Caco-2 (cell line): ENCODE results near the gene WEE2. TPM values are rescaled to one million over a fixed set of nuclear protein-coding genes. Genes with fewer than 3 reads are reported as not detected.

Source experiments
- BruUV-seq: library from RNA; stranded (reverse); fragments of 400-500 nt; replicated peaks from 2 replicates; lab custom pipeline; 2021; lab: Mats Ljungman, UMichigan
- CTCF ChIA-PET: fragments of 300-600 bp; sonication (Branson Sonifier 250); formaldehyde crosslinking; loops from one replicate; lab custom pipeline; 2022; ENCODE audit warnings: antibody characterized with exemption; lab: Charles Lee
- POLR2A ChIA-PET: fragments of 300-600 bp; sonication (Branson Sonifier 250); formaldehyde crosslinking; loops from one replicate; lab custom pipeline; 2022; ENCODE audit warnings: antibody characterized with exemption; lab: Charles Lee
- DNase-seq, 2 experiments: peaks; one replicate each; pipeline versions ENCODE4 v3.0.0 to v3.0.0-alpha.2; 2020 to 2022
- H3K27me3 ChIP-seq: replicated peaks from 2 replicates; pipeline ENCODE4 v1.6.0; 2011; ENCODE audit warnings: low read length; ENCODE audit not compliant: control insufficient read depth, insufficient read depth
- H3K36me3 ChIP-seq: 2 replicates; pipeline ENCODE4 v1.5.1; 2011; ENCODE audit warnings: low read length; ENCODE audit not compliant: control insufficient read depth, insufficient read depth
- H3K4me1 ChIP-seq: fragments of 250-450 bp; sonication (Bioruptor Pico); 2 replicates; pipeline ENCODE4 v1.5.1; 2020; ENCODE audit warnings: mild to moderate bottlenecking
- H3K4me3 ChIP-seq: 2 replicates; pipeline ENCODE4 v1.5.1; 2011; ENCODE audit warnings: low read depth, mild to moderate bottlenecking, control low read depth, low read length
- H3K9me3 ChIP-seq: fragments of 250-450 bp; sonication (Bioruptor Pico); 2 replicates; pipeline ENCODE4 v1.5.1; 2020; ENCODE audit warnings: mild to moderate bottlenecking, moderate library complexity
- H3K27ac Mint-ChIP-seq: one replicate; pipeline ENCODE4 v1.8.0; 2022; ENCODE audit warnings: mixed read lengths; ENCODE audit not compliant: unreplicated experiment
- H3K27me3 Mint-ChIP-seq: one replicate; pipeline ENCODE4 v1.8.0; 2022; ENCODE audit warnings: mixed read lengths; ENCODE audit not compliant: insufficient read depth, unreplicated experiment
- H3K36me3 Mint-ChIP-seq: one replicate; pipeline ENCODE4 v1.8.0; 2022; ENCODE audit warnings: mild to moderate bottlenecking, mixed read lengths; ENCODE audit not compliant: insufficient read depth, unreplicated experiment
- H3K4me1 Mint-ChIP-seq: one replicate; pipeline ENCODE4 v1.8.0; 2022; ENCODE audit warnings: low read depth, mixed read lengths; ENCODE audit not compliant: unreplicated experiment
- H3K4me3 Mint-ChIP-seq: one replicate; pipeline ENCODE4 v1.8.0; 2022; ENCODE audit warnings: mild to moderate bottlenecking, moderate library complexity, mixed read lengths; ENCODE audit not compliant: unreplicated experiment
- H3K9me3 Mint-ChIP-seq: one replicate; pipeline ENCODE4 v1.8.0; 2022; ENCODE audit warnings: mixed read lengths; ENCODE audit not compliant: unreplicated experiment
- CTCF ChIP-seq, 2 experiments: fragments of 200-600 bp in 1 of 2; IDR thresholded peaks; 1 replicate in 1 of 2; 2 replicates in 1 of 2; pipeline versions ENCODE4 v1.5.1 to v1.8.0; 2011 to 2022; ENCODE audit warnings: antibody characterized with exemption in 1 of 2, control low read depth in 1 of 2, inconsistent platforms in 1 of 2, low read depth in 1 of 2, low read length in 1 of 2, mild to moderate bottlenecking in 1 of 2, moderate library complexity in 1 of 2; ENCODE audit not compliant: insufficient read depth in 1 of 2, severe bottlenecking in 1 of 2, unreplicated experiment in 1 of 2
- intact Hi-C: fragments of 100-400 bp; cut with micrococcal nuclease; formaldehyde crosslinking; loops from one replicate; pipeline ENCODE4 v1.10.0; 2022; ENCODE audit not compliant: unreplicated experiment
- total RNA-seq: library from RNA; stranded (reverse); gene quantifications from 2 replicates; pipeline ENCODE4 v1.2.3, GENCODE V29; 2022

Gene WEE2
- total RNA-seq, 1 experiment from 2014 or later: 1.0 TPM

DNA sequence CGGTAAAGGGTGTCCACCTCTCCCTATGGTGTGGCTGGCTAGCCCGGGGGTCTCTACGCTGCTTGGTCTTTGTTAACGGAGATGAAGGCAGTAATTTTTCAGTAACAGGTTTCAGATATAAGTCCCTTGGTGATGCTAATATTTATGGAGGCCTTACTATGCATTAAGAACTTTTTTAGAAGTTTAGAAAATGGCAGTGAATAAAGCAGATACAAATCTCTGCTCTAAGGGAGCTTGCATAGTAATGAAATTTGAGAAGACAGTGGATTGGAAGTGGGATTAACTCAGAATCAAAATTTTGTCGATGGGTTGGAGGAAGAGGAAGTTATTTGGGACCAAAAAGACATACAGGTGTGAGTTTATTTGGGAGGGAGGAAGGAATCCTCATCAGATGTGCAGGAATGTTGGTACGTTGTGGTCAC lies 30.4 kb downstream of the WEE2 start:
- Histone ChIP-seq H3K9me3 (no peaks in the 10 kb centered on the region), H3K27me3 (no peaks in the 10 kb centered on the region), H3K4me1 (0 out of 2 replicates have a peak, but pooled peaks cover 5% of the 10 kb centered on the region), H3K36me3 (peaks cover 3% of the 10 kb centered on the region), H3K4me3 (peak overlapping the region; percentile 87)
- H3K4me1 Mint-ChIP-seq: peaks cover 24% of the 10 kb centered on the region
- H3K4me3 Mint-ChIP-seq: peak overlapping the region; percentile 87
- BruUV-seq: TSS peak; percentile 74
- H3K9me3 Mint-ChIP-seq: no peaks in the 10 kb centered on the region
- peak overlapping the region; percentile 98 for H3K27ac Mint-ChIP-seq
- intact Hi-C loops: loop anchor here (1.0 to 5.0 kb wide), 4 partner anchors 24 to 449 kb away; partner anchors contain the start of gene DENND11
- POLR2A ChIA-PET: interaction anchor here (1.0 to 1.6 kb wide), 2 partner anchors 24 to 84 kb away, joined by 12 to 16 read pairs; no protein-coding TSS in a partner anchor
- no peak for DNase-seq
- H3K36me3 Mint-ChIP-seq: peaks cover 46% of the 10 kb centered on the region
- TF ChIP-seq CTCF (IDR thresholded peaks at IDR 0.05; ENCODE audit: insufficient read depth in 1 of 2, low read depth in 1 of 2, low read length in 1 of 2, severe bottlenecking in 1 of 2, unreplicated experiment in 1 of 2): no peak
- H3K27me3 Mint-ChIP-seq: no peaks in the 10 kb centered on the region
- CTCF ChIA-PET: interaction anchor here (1.0 to 3.9 kb wide), 8 partner anchors 23 to 84 kb away, joined by 3 to 65 read pairs (median 6); no protein-coding TSS in a partner anchor

DNA sequence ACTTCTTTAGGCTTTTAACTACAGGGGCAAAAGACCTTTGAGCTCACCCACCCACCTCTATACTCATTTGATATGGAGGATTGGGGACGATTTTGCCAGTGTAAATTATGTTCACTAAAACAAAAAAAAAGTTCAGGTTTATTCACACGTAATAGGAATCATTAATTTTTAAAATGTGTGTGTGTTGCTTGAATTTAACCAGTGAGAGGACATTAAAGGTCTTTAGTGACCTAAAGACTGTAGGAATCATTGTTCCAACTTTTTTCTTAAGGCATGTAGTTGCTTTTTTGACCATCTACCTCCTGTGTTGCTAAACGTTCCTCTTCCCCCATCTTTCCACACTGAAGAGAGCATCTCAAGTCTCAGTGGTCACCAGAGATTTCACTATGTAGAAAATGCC lies 31.1 kb downstream of the WEE2 start:
- BruUV-seq: no TSS peak
- no peak for DNase-seq
- Histone ChIP-seq H3K4me3 (peak overlapping the region; percentile 87), H3K36me3 (peaks cover 3% of the 10 kb centered on the region), H3K4me1 (0 out of 2 replicates have a peak, but pooled peaks cover 5% of the 10 kb centered on the region), H3K9me3 (no peaks in the 10 kb centered on the region), H3K27me3 (no peaks in the 10 kb centered on the region)
- peak overlapping the region; percentile 59 for H3K27ac Mint-ChIP-seq
- H3K4me1 Mint-ChIP-seq: peaks cover 24% of the 10 kb centered on the region
- TF ChIP-seq CTCF (IDR thresholded peaks at IDR 0.05; ENCODE audit: insufficient read depth in 1 of 2, low read depth in 1 of 2, low read length in 1 of 2, severe bottlenecking in 1 of 2, unreplicated experiment in 1 of 2): no peak
- no peaks in the 10 kb centered on the region for H3K9me3 Mint-ChIP-seq
- H3K4me3 Mint-ChIP-seq: peak overlapping the region; percentile 87
- peaks cover 53% of the 10 kb centered on the region for H3K36me3 Mint-ChIP-seq
- ChIA-PET CTCF (interaction anchor here (1.6 to 3.9 kb wide), 2 partner anchors 38 to 84 kb away, joined by 7 to 65 read pairs; no protein-coding TSS in a partner anchor), POLR2A (no interaction called here)
- intact Hi-C loops: loop anchor here (2.0 to 5.0 kb wide), 2 partner anchors 36 to 448 kb away; partner anchors contain the start of gene DENND11
- H3K27me3 Mint-ChIP-seq: no peaks in the 10 kb centered on the region

- peaks cover 74% of the 10 kb centered on the region for H3K36me3 Mint-ChIP-seq
- CTCF ChIA-PET: interaction anchor here (1.0 kb wide), 1 partner anchor 44 kb away, joined by 5 read pairs; no protein-coding TSS in a partner anchor
Measured at GRCh38 chr7:141742229-141742628, 34.1 kb downstream of the WEE2 start.

More at GRCh38 chr7:141742229-141742628, 34.1 kb downstream of the WEE2 start:
- TF ChIP-seq CTCF (IDR thresholded peaks at IDR 0.05; ENCODE audit: insufficient read depth in 1 of 2, low read depth in 1 of 2, low read length in 1 of 2, severe bottlenecking in 1 of 2, unreplicated experiment in 1 of 2): no peak
- 0 out of 2 replicates have a peak, but pooled peaks cover 5% of the 10 kb centered on the region for H3K4me1 ChIP-seq
- no peaks in the 10 kb centered on the region for H3K27me3 Mint-ChIP-seq
- BruUV-seq: no TSS peak
- POLR2A ChIA-PET: no interaction called here
- H3K9me3 Mint-ChIP-seq: no peaks in the 10 kb centered on the region
- no peaks in the 10 kb centered on the region for H3K9me3 ChIP-seq
- peaks cover 24% of the 10 kb centered on the region for H3K4me1 Mint-ChIP-seq
- peaks cover 5% of the 10 kb centered on the region for H3K36me3 ChIP-seq
- intact Hi-C loops: no loop called here
- H3K4me3 Mint-ChIP-seq: no peak overlapping the region
- no peaks in the 10 kb centered on the region for H3K27me3 ChIP-seq
- no peak overlapping the region for H3K27ac Mint-ChIP-seq
- DNase-seq: no peak
- no peak overlapping the region for H3K4me3 ChIP-seq
